ENCODE data around the gene KPNB1.
"Not testable (repeated sequence)": the region's sequence is repeated elsewhere in the genome, so short reads cannot be mapped to it uniquely, and the experiment has no call there.

The KPNB1 gene

GRCh38 chr17:47682727-47683126 is 33.0 kb downstream of the KPNB1 start:
- DNase-seq = not testable (repeated sequence)

DNA sequence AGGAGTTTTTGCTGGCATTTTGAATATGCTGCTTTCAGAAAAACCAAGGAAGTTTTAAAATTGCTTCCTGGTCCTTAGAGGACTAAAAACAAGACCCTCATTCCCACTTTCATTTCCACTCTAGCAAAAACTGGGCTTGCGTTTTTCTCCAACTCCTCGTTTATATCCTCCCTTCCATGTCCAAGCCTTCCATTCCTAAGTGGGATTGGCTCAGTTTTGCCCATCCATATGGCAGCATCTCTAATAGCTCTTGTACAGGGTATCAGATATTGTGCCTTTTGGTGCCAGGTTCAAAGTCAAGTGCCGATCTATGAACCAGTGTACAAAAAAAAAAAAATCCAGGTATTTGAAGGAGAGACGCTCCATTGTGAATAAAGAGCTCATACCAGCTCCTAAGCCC is 34.3 kb downstream of the KPNB1 start:
- DNase-seq = no peak

GRCh38 chr17:47684535-47685193 is 34.9 kb downstream of the KPNB1 start:
- DNase-seq = no peak

GRCh38 chr17:47685556-47686275 is 36.0 kb downstream of the KPNB1 start:
- DNase-seq = no peak

DNA sequence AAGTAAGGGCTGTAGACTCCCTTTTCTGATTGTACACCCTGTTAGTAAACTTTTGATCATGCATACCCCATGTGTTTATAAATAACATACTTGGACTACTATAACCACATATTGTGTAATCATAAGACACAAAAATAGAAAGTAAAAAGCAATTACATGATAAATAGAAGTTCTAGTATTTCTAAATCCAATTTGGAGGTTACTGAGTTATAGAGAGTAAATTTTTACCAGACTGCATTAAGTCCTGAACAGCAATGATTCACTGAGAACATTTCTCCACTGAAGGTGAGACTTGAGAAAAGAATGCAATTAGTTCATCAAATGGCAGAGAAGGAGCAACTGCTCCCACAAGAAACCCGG is 36.5 kb downstream of the KPNB1 start:
- DNase-seq = no peak

DNA sequence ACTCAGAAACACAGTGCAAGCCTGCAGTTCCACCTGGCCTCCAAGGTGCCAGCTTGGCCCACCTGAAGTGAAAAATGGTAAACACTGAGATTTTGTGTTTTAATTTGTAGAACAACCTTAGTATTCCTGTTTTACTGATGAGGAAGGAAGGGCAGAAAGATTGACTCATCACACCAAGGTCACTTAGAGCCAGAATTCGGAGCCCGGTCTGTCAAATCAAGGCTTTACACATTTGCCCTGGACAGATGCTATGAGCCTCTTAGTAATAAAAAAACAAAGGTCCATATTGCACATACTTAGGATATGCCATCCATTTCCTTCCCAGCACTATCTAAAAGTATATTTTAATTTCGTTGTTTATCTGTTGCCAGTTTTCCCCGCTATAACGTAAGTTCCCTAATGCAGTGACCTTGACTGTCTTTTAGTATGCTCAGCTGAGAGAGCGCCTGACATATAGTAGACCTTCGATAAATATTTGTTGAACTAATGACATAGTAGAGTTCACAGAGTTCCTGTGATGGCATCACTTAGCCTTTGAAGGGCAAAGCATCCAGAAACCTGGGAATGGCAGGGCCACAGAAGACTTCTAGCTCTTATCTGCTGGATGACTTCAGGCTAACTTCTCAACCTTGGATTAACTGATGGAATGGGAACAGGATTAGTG is 37.1 kb downstream of the KPNB1 start:
- DNase-seq = no peak

DNA sequence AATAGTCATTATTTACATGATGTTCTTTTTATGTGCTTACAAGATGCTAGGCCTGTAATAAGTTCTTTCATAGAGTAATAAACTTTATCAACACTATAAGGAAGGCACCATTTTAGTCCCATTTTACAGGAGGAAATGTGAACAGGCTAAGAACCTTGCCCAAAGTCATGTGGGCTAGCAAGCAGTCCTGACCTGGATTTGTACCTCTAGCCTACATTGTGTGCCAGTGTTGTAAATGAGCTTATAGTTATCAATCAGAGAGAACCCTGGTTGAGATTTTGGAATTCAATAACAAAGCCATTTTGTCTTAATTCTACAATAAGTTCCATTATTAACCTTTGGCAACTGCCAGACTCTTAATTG is 37.6 kb downstream of the KPNB1 start:
- no peak for DNase-seq

- no peak for DNase-seq
These were observed 38.0 kb downstream of the KPNB1 start for GRCh38 chr17:47687748-47688147.

GRCh38 chr17:47690121-47690520 is 40.4 kb downstream of the KPNB1 start:
- DNase-seq = no peak

- no peak for DNase-seq
These were observed 42.6 kb downstream of the KPNB1 start for GRCh38 chr17:47692137-47692894.

DNA sequence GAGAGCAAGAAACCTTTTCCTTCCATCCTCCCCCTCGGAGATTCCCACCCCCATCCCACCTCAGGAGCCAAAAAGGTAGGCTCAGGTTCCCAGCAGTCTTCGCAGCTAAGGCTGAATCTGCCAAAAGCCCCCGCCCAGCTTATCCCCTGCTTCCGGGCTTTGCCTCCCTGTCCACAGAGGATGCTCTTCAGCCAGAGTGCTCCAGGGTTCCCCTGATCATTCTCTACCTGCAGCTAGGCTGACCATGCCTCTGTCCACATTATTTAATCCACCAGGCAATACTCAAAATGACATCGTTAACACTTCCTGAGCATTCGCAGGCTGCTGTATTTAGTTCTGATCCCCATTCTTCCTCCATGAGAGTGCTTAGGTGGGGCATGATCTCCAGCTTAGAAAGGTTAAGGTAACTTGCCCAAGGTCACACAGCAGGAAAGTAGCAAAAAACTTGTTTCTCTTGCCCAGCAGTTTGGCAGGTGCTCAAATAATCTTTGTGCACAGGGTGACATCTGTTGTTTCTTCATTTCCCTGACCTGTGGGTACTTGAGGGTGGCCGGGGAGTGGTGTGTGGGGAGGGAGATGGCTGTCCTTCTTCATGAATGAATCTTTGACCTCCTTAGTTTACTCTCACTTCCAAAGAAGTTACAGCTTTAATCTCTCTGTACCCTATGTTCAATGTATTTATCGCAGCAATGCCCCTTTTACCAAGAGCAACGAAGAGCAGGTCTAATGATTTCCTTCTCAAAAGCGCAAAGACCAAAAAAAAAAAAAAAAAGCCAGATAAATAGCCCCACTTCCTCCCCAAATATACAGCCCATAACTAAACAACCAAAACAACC is 43.4 kb downstream of the KPNB1 start:
- no peak for DNase-seq

DNA sequence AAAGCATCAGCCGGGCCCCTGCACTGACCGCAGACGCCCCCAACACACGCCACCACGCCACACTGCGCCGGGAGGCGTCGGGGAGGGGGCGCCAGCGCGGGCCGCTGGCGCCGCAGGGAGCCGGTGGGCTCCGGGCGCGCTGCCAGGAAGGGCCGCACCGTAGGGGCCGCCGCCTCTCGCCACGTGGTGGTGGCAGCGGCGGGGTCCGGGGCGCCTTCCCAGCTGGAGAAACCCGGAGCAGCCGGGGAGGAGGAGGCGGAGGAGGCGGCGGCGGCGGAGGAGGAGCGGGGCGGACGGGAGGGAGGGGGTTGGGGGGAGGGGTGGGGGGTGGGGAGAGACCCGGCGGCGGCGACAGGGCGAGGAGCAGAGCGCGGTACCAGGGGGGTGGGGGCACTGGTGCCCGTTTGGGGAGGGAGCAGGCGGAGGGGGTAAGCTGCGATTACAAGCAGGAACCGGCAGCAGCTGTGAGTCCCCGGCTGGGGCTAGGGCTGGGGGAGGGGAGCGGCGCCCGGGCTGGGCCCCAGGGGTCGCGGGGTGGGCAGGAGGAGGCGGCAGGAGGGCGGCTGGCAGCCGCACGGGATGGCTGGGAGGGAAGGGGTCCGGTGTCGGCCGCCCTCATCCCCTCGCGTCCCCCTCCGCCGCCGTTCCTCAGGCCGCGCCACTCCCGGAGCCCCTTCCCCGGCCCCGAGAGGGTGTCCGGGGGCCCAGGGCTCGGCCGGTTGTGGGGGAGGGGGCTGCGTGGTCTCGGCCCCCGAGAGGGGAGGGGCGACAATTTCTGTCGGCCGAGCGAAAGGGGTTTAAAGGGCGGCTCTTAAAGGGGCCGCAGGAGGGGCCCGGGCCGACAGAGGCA is 44.2 kb downstream of the KPNB1 start, which contains the start of gene TBKBP1:
Gene TBKBP1, plus strand, starts transcription at position 431 of the 850 bp plus-strand sequence. CDS start 1,952 bp downstream, outside the sequence.
- peak; percentile 63 for DNase-seq

- DNase-seq = peak; percentile 74
These were observed 45.1 kb downstream of the KPNB1 start for GRCh38 chr17:47694581-47695428.

DNA sequence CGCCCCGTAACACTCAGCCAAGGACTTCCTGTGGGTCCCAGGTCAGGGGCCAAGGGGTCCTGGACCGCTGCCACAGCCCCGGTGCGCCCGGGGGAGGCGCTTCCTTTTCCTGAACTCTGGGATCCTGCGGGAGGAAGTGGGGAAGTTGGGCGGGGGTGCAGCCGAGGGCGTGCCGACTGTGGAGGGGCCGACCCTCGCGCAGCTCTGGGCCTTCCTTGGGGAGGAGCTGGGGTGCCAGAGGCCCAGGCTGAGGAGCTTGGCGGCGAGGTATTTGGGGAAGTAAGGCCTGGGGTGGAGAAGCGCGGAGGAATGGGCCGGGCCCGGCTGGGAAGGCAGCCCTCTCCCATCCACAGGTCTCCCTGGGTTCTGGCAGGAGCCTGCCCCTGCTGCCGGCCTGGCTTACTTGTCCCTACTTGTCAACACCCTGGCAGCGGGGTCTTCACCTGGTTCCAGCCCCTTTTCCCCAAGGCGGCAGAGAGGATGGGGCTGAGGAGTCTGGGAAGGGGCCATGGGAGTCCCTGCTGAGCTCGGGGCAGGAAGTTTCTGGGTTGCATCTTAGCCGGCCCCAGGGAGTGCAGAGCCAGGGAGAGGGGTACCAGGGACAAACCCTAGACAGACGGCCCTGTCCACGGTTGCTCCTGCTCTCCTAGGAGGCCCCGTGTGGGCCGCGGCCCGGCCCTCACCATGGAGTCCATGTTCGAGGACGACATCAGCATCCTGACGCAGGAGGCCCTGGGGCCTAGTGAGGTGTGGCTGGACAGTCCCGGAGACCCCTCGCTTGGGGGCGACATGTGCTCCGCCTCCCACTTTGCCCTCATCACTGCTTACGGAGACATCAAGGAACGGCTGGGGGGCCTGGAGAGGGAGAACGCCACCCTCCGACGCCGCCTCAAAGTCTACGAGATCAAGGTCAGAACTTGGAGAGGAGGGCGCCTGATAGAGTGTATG is 46.0 kb downstream of the KPNB1 start:
- no peak for DNase-seq

GRCh38 chr17:47696717-47697642 is 47.3 kb downstream of the KPNB1 start:
- no peak for DNase-seq

GRCh38 chr17:47697906-47698711 is 48.4 kb downstream of the KPNB1 start:
- no peak for DNase-seq
